Transverse colon (tissue), 4 donors: ENCODE results near the gene HS3ST5. TPM values are rescaled to one million over a fixed set of nuclear protein-coding genes. Genes with fewer than 3 reads are reported as not detected.

Experiments
- DNase-seq: peaks from one replicate; pipeline ENCODE4 v3.0.0-alpha.2; 2019
- H3K27ac ChIP-seq, 4 donors: fragments of 200-600 bp; sonication (generic); 2 replicates each; pipeline ENCODE4 v1.5.1; 2016 to 2018; ENCODE audit warnings: inconsistent platforms in 4 of 4
- H3K27me3 ChIP-seq: fragments of 200-600 bp; sonication (generic); 2 replicates; pipeline ENCODE4 v1.5.1; 2017; ENCODE audit warnings: inconsistent platforms
- H3K36me3 ChIP-seq, 4 donors: fragments of 200-600 bp; sonication (generic); 2 replicates each; pipeline ENCODE4 v1.5.1; 2017 to 2019; ENCODE audit warnings: inconsistent platforms in 4 of 4
- H3K4me1 ChIP-seq, 4 donors: fragments of 200-600 bp; sonication (generic); 2 replicates each; pipeline ENCODE4 v1.5.1; 2017 to 2020; ENCODE audit warnings: inconsistent platforms in 4 of 4
- H3K4me3 ChIP-seq, 4 donors: fragments of 200-600 bp; sonication (generic); 1 replicate in 1 of 4; 2 replicates in 3 of 4; pipeline versions ENCODE4 v1.5.1 to v1.6.1; 2017 to 2019; ENCODE audit warnings: inconsistent platforms in 4 of 4
- H3K9me3 ChIP-seq, 2 donors: fragments of 200-600 bp; sonication (generic); 2 replicates each; pipeline ENCODE4 v1.5.1; 2017 to 2019; ENCODE audit warnings: inconsistent platforms in 2 of 2
- EP300 ChIP-seq: sonication (generic); formaldehyde crosslinking; IDR thresholded peaks from one replicate; pipeline ENCODE4 v1.6.1; 2017; ENCODE audit warnings: antibody characterized with exemption, low read depth
- POLR2A ChIP-seq: fragments of 450-650 bp; IDR thresholded peaks from one replicate; pipeline ENCODE4 v1.6.1; 2016; ENCODE audit warnings: antibody characterized with exemption, mild to moderate bottlenecking, moderate library complexity
- POLR2AphosphoS5 ChIP-seq, 3 donors: sonication (generic); formaldehyde crosslinking; IDR thresholded peaks; one replicate each; pipeline ENCODE4 v1.6.1; 2016; ENCODE audit warnings: antibody characterized with exemption in 3 of 3
- WGBS, 2 donors: methylation state at CpG; one replicate each; pipeline ENCODE4 v1.1.5; 2018; ENCODE audit warnings: low coverage in 1 of 2; 5-methylcytosine and 5-hydroxymethylcytosine counted together
- in situ Hi-C, 4 donors: fragments of 200-750 bp; cut with MboI; loops; one replicate each; pipeline versions ENCODE4 v1.15.0 to v1.15.1; 2017; ENCODE audit warnings: low sequenced_read_pairs in 3 of 4, low pct_ligation_motif_present in 1 of 4, low pct_unique_long_range_greater_than_20kb in 1 of 4
- intact Hi-C: fragments of 100-400 bp; cut with DNase I; formaldehyde crosslinking; loops from one replicate; pipeline ENCODE4 v1.15.1; 2023; ENCODE audit warnings: low total_unique reads
- total RNA-seq, 4 donors: library from RNA; depleted of rRNA; stranded (reverse); fragments of >200 nt; gene quantifications; one replicate each; pipeline ENCODE4 v1.1.0, GENCODE V29; 2016
- TF ChIP-seq, protein P1 (sequence below), 5 experiments: fragments of 200-600 bp in 3 of 5; fragments of 450-650 bp in 2 of 5; sonication (generic) in 3 of 5; IDR thresholded peaks; 1 replicate in 2 of 5; 2 replicates in 3 of 5; pipeline ENCODE4 v1.5.1; 2016 to 2017; ENCODE audit warnings: antibody characterized with exemption in 5 of 5, inconsistent platforms in 3 of 5, mild to moderate bottlenecking in 2 of 5, moderate library complexity in 1 of 5

The HS3ST5 gene
- total RNA-seq, 4 donors from 2014 or later, result 0.27 to 0.32 TPM; not detected in 2

DNA sequence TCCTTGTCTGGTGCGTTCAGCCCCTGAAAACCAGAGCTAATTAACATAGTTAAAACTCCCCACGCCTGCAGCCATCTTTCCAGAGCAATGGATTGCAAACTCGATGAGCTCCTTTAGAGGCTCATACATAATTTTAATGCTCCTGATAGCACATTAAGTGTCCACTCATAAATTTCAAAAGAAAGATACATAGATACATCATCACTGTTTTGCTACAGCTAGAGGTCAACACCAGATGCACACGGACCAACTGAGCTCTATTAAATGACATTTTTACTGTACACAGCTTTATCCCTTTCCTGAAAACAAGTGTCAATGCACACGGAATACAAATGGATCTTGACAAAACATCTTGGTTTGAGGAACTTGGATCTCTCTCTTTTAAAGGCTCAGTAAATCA is 280.6 kb downstream of the HS3ST5 start:
- H3K4me3 ChIP-seq, result no peak overlapping the region
- H3K36me3 ChIP-seq, result no peaks in the 10 kb centered on the region
- H3K4me1 ChIP-seq, result no peaks in the 10 kb centered on the region
- WGBS, 2 donors, result 33 to 67% methylated on average over 2 to 5 of the region's 5 CpGs
- no peak overlapping the region for H3K27ac ChIP-seq
- in situ Hi-C loops (no loop called here), intact Hi-C loops (no loop called here)
- no peaks in the 10 kb centered on the region for H3K9me3 ChIP-seq
- TF ChIP-seq EP300, result no peak
- TF ChIP-seq POLR2A, result no peak
- TF ChIP-seq, protein P1, sequence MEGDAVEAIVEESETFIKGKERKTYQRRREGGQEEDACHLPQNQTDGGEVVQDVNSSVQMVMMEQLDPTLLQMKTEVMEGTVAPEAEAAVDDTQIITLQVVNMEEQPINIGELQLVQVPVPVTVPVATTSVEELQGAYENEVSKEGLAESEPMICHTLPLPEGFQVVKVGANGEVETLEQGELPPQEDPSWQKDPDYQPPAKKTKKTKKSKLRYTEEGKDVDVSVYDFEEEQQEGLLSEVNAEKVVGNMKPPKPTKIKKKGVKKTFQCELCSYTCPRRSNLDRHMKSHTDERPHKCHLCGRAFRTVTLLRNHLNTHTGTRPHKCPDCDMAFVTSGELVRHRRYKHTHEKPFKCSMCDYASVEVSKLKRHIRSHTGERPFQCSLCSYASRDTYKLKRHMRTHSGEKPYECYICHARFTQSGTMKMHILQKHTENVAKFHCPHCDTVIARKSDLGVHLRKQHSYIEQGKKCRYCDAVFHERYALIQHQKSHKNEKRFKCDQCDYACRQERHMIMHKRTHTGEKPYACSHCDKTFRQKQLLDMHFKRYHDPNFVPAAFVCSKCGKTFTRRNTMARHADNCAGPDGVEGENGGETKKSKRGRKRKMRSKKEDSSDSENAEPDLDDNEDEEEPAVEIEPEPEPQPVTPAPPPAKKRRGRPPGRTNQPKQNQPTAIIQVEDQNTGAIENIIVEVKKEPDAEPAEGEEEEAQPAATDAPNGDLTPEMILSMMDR (IDR thresholded peaks at IDR 0.05), result no peak
- no peak for TF ChIP-seq POLR2AphosphoS5 (IDR thresholded peaks at IDR 0.05)
- no peak for DNase-seq
- no peaks in the 10 kb centered on the region for H3K27me3 ChIP-seq

DNA sequence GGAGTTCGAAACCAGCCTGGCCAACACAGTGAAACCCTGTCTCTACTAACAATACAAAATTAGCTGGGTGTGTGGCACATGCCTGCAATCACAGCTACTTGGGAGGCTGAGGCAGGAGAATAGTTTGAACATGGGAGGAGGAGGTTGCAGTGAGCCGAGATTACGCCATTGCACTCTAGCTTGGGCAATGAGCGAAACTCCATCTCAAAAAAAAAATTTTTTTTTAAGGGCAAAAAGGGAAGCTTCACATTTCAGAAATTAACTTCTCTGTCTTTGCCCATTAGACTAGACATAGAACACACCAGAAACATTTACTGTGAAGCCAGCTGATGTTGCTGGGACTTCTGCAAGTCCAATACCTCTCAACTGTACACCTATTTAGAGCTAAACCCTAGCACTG is 281.1 kb downstream of the HS3ST5 start:
- in situ Hi-C loops, result no loop called here
- no peaks in the 10 kb centered on the region for H3K4me1 ChIP-seq
- TF ChIP-seq, protein P1 (IDR thresholded peaks at IDR 0.05), result no peak
- TF ChIP-seq EP300 (no peak), POLR2A (no peak), POLR2AphosphoS5 (IDR thresholded peaks at IDR 0.05) (no peak)
- intact Hi-C loops, result no loop called here
- no peaks in the 10 kb centered on the region for H3K36me3 ChIP-seq
- H3K4me3 ChIP-seq, result no peak overlapping the region
- no peak overlapping the region for H3K27ac ChIP-seq
- H3K27me3 ChIP-seq, result no peaks in the 10 kb centered on the region
- no peaks in the 10 kb centered on the region for H3K9me3 ChIP-seq
- WGBS, 2 donors, result 92 to 95% methylated on average over 3 to 4 of the region's 4 CpGs
- DNase-seq, result no peak

DNA sequence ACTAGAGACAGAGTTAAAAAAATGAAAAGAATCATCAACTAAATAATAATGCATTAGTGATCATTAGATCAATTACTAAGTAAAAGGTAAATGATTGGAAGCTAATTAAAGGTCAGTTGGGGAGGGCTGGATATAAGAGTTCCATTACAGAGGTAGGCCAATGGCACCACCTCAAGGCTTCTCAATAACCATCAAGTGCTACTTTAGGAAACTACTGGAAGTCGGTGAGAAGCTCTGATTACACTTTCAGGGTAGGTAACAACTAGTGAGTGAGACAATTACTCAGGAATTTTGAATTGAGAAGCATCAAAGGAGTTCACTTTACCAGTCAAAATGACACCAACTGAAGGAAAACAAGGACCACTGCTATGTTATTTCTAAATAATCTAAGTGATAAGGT is 281.7 kb downstream of the HS3ST5 start:
- Histone ChIP-seq H3K9me3 (no peaks in the 10 kb centered on the region), H3K27me3 (no peaks in the 10 kb centered on the region), H3K4me3 (no peak overlapping the region), H3K27ac (no peak overlapping the region), H3K4me1 (no peaks in the 10 kb centered on the region), H3K36me3 (no peaks in the 10 kb centered on the region)
- 50 to 70% methylated on average over 1 of the region's 1 CpG for WGBS, 2 donors
- in situ Hi-C loops, result no loop called here
- DNase-seq, result no peak
- intact Hi-C loops, result no loop called here
- TF ChIP-seq, protein P1 (IDR thresholded peaks at IDR 0.05), result no peak
- TF ChIP-seq POLR2AphosphoS5 (IDR thresholded peaks at IDR 0.05) (no peak), EP300 (no peak), POLR2A (no peak)

DNA sequence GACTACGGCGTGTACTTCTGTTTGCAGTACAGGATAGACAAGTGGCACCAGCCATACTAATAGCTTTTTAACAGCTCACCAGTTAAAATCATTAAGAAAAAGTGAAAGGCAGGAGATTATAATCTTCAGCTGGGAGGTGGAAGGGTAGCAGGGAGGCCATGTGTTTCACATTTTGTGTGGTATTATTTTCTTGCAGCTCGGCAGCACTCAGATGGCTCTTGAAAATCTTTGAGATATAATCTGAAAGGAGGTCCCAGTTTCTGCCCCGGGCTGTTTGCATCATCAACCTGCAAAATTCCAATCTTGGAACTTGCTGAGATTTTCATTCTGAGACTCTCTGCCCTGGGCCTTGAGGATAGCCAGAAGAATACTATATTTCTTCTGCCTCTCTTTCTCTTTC is 284.4 kb downstream of the HS3ST5 start:
- DNase-seq, result no peak
- Histone ChIP-seq H3K27ac (no peak overlapping the region), H3K9me3 (no peaks in the 10 kb centered on the region), H3K4me3 (no peak overlapping the region), H3K4me1 (no peaks in the 10 kb centered on the region), H3K27me3 (no peaks in the 10 kb centered on the region), H3K36me3 (no peaks in the 10 kb centered on the region)
- WGBS, 2 donors, result 83 to 96% methylated on average over 3 to 4 of the region's 4 CpGs
- in situ Hi-C loops, result no loop called here
- TF ChIP-seq EP300 (no peak), POLR2A (no peak), POLR2AphosphoS5 (IDR thresholded peaks at IDR 0.05) (no peak)
- TF ChIP-seq, protein P1 (IDR thresholded peaks at IDR 0.05), result no peak
- intact Hi-C loops, result loop anchor here (10.0 kb wide), 1 partner anchor 894 kb away; no protein-coding TSS in a partner anchor
